ENCODE measurements around the gene MCC.

GRCh38 chr5:113358696-113359095 lies 129.6 kb downstream of the MCC start:
- TF ChIP-seq EZH2 (IDR thresholded peaks at IDR 0.05; ENCODE audit: borderline replicate concordance, insufficient read depth, low read depth, low read length, poor library complexity, severe bottlenecking) = no peak
- TF ChIP-seq CTCF (IDR thresholded peaks at IDR 0.05) = no peak

All from B cell (primary cell).